ENCODE results near the gene KIFC1. TPM values are rescaled to one million over a fixed set of nuclear protein-coding genes. Genes with fewer than 3 reads are reported as not detected.

The KIFC1 gene
- total and polyA plus RNA-seq, 9 of the 15 experiments (the other 6 are each of a cell fraction or from before 2014, with no cell fraction given), result 1.3 to 95.2 (median 76.9) TPM

GRCh38 chr6:33454009-33454946 is 62.7 kb downstream of the KIFC1 start, which contains the start of gene ZBTB9 (continued):
- TF ChIP-seq ZNF239 (CRISPR knock-in tag; IDR thresholded peaks at IDR 0.05) (0 out of 2 replicates have a peak, but pooled peaks have one; percentile 9), TRIM25 (IDR thresholded peaks at IDR 0.05; ENCODE audit: borderline replicate concordance) (peak; percentile 69; the same call in 1 of the 2 replicates), SIX5 (IDR thresholded peaks at IDR 0.05; ENCODE audit: borderline replicate concordance in 1 of 2, insufficient read depth in 1 of 2, low read depth in 1 of 2, low read length in 2 of 2) (no peak), IFI16 (CRISPR knock-in tag; IDR thresholded peaks at IDR 0.05) (no peak), PCBP1 (IDR thresholded peaks at IDR 0.05; ENCODE audit: low read depth, low read length, poor library complexity, severe bottlenecking) (peak; percentile 36), ZNF79 (CRISPR knock-in tag; IDR thresholded peaks at IDR 0.05; ENCODE audit: low read depth) (no peak), HES1 (IDR thresholded peaks at IDR 0.05; ENCODE audit: low read depth) (no peak), NFIC (IDR thresholded peaks at IDR 0.05) (peak; percentile 22; the same call in 1 of the 2 replicates), TEAD2 (tag; IDR thresholded peaks at IDR 0.05) (no peak), SAFB (IDR thresholded peaks at IDR 0.05; ENCODE audit: borderline replicate concordance, low read depth, low read length) (no peak), E2F5 (CRISPR knock-in tag; IDR thresholded peaks at IDR 0.05) (0 out of 2 replicates have a peak, but pooled peaks have one; percentile 83), PRMT5 (CRISPR knock-in tag; IDR thresholded peaks at IDR 0.05) (no peak), ILF3 (IDR thresholded peaks at IDR 0.05; ENCODE audit: borderline replicate concordance) (no peak), NR2C1 (IDR thresholded peaks at IDR 0.05) (no peak), NR2C1 (tag; IDR thresholded peaks at IDR 0.05) (no peak), BRF1 (IDR thresholded peaks at IDR 0.05; ENCODE audit: borderline replicate concordance, extremely low read depth, insufficient read length) (no peak), CUX1 (CRISPR knock-in tag; IDR thresholded peaks at IDR 0.05) (no peak), ZKSCAN1 (IDR thresholded peaks at IDR 0.05; ENCODE audit: low read depth, low read length) (no peak), HMG20B (CRISPR knock-in tag; IDR thresholded peaks at IDR 0.05) (no peak)
